Measurements from ENCODE around the gene CCDC57. TPM values are rescaled to one million over a fixed set of nuclear protein-coding genes. Genes with fewer than 3 reads are reported as not detected.

Gene CCDC57
- total RNA-seq, 4 donors from 2014 or later: 8.8 to 31.5 (median 17.1) TPM

GRCh38 chr17:82103553-82104451, 108.8 kb downstream of the CCDC57 start:
- no peak for TF ChIP-seq CTCF (IDR thresholded peaks at IDR 0.05; ENCODE audit: low read depth)

- TF ChIP-seq CTCF (IDR thresholded peaks at IDR 0.05; ENCODE audit: low read depth): no peak
These were observed 110.6 kb downstream of the CCDC57 start for GRCh38 chr17:82101767-82102679.

GRCh38 chr17:82101301-82101715, 111.3 kb downstream of the CCDC57 start:
- no peak for TF ChIP-seq CTCF (IDR thresholded peaks at IDR 0.05; ENCODE audit: low read depth)

- no peak for TF ChIP-seq CTCF (IDR thresholded peaks at IDR 0.05; ENCODE audit: low read depth)
These were observed 111.9 kb downstream of the CCDC57 start for GRCh38 chr17:82100502-82101298.

- no peak for TF ChIP-seq CTCF (IDR thresholded peaks at IDR 0.05; ENCODE audit: low read depth)
These were observed 113.5 kb downstream of the CCDC57 start for GRCh38 chr17:82098939-82099763.

- no peak for TF ChIP-seq CTCF (IDR thresholded peaks at IDR 0.05; ENCODE audit: low read depth)
These were observed 114.3 kb downstream of the CCDC57 start, which contains the start of gene FASN for GRCh38 chr17:82098169-82098938. Gene FASN, minus strand, starts transcription at chr17:82098236. Its CDS starts 1,791 bp downstream, at chr17:82096445.
